Calu3 (cell line): ENCODE measurements around the gene CACHD1. TPM values are rescaled to one million over a fixed set of nuclear protein-coding genes. Genes with fewer than 3 reads are reported as not detected.

ENCODE experiments used
- BruUV-seq: library from RNA; stranded (reverse); fragments of 400-500 nt; replicated peaks from 2 replicates; lab custom pipeline; 2021; lab: Mats Ljungman, UMichigan
- CTCF ChIA-PET: fragments of 300-600 bp; sonication (Branson Sonifier 250); formaldehyde crosslinking; loops from one replicate; lab custom pipeline; 2022; ENCODE audit warnings: antibody characterized with exemption; lab: Charles Lee
- DNase-seq: peaks from one replicate; pipeline ENCODE4 v3.0.0; 2022
- H3K27ac Mint-ChIP-seq: one replicate; pipeline ENCODE4 v1.8.0; 2022; ENCODE audit warnings: mixed read lengths; ENCODE audit not compliant: unreplicated experiment
- H3K27me3 Mint-ChIP-seq: one replicate; pipeline ENCODE4 v1.8.0; 2022; ENCODE audit warnings: mixed read lengths; ENCODE audit not compliant: unreplicated experiment
- H3K36me3 Mint-ChIP-seq: one replicate; pipeline ENCODE4 v1.8.0; 2022; ENCODE audit warnings: mild to moderate bottlenecking, moderate library complexity, mixed read lengths; ENCODE audit not compliant: insufficient read depth, unreplicated experiment
- H3K4me1 Mint-ChIP-seq: one replicate; pipeline ENCODE4 v1.8.0; 2022; ENCODE audit warnings: mild to moderate bottlenecking, low read depth, mixed read lengths; ENCODE audit not compliant: unreplicated experiment
- H3K4me3 Mint-ChIP-seq: one replicate; pipeline ENCODE4 v1.8.0; 2022; ENCODE audit warnings: mild to moderate bottlenecking, low read depth, moderate library complexity, mixed read lengths; ENCODE audit not compliant: unreplicated experiment
- H3K9me3 Mint-ChIP-seq: one replicate; pipeline ENCODE4 v1.8.0; 2022; ENCODE audit warnings: low read depth, mixed read lengths; ENCODE audit not compliant: unreplicated experiment
- intact Hi-C: fragments of 100-400 bp; cut with micrococcal nuclease; formaldehyde crosslinking; loops from one replicate; pipeline ENCODE4 v1.10.0; 2022; ENCODE audit not compliant: unreplicated experiment
- total RNA-seq: library from RNA; stranded (reverse); gene quantifications from 2 replicates; pipeline ENCODE4 v1.2.3, GENCODE V29; 2022
- TF ChIP-seq, protein P1 (sequence below): fragments of 200-600 bp; IDR thresholded peaks from one replicate; pipeline ENCODE4 v1.8.0; 2022; ENCODE audit warnings: antibody characterized with exemption; ENCODE audit not compliant: unreplicated experiment

CACHD1 gene
- total RNA-seq, 1 experiment from 2014 or later, result 3.5 TPM

DNA sequence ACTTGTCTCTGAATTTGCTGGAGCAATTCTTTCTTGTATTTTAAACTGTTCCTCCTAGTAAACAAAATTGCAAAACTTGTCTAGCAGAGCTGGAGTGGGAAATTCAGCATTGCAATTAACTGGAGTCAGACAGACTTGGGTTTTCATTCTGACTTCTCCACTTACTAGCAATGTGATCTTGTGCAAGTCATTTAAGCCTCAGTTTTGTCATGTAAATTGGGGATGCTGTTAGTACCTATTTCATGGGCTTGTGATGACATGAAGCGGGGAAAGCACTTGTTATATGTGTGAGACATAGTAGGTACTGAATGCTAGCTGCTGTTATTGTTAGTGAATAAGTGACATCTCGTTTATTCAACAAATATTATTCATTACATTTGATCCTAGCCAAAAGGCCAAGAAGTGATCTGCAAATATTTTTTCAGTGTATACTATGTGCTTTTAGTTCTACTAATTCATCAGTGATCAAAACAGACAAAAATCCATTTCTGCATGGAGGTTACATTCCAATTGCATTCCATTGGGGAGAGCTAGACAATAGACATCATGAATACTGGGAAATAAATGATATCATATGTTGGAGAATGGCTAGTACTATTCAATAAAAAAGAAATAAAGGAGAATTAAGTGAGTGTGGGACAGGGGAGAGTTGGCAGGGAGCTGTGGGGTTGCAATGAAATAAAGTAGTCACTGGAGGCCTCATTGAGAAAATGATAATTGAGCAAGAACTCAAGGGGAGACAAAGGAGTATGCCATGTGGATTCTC is 47.1 kb downstream of the CACHD1 start:
- Mint-ChIP-seq H3K9me3 (no peaks in the 10 kb centered on the region), H3K4me1 (peaks cover 8% of the 10 kb centered on the region), H3K27ac (no peak overlapping the region), H3K36me3 (no peaks in the 10 kb centered on the region), H3K4me3 (no peak overlapping the region), H3K27me3 (no peaks in the 10 kb centered on the region)
- TF ChIP-seq, protein P1, sequence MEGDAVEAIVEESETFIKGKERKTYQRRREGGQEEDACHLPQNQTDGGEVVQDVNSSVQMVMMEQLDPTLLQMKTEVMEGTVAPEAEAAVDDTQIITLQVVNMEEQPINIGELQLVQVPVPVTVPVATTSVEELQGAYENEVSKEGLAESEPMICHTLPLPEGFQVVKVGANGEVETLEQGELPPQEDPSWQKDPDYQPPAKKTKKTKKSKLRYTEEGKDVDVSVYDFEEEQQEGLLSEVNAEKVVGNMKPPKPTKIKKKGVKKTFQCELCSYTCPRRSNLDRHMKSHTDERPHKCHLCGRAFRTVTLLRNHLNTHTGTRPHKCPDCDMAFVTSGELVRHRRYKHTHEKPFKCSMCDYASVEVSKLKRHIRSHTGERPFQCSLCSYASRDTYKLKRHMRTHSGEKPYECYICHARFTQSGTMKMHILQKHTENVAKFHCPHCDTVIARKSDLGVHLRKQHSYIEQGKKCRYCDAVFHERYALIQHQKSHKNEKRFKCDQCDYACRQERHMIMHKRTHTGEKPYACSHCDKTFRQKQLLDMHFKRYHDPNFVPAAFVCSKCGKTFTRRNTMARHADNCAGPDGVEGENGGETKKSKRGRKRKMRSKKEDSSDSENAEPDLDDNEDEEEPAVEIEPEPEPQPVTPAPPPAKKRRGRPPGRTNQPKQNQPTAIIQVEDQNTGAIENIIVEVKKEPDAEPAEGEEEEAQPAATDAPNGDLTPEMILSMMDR, result no peak
- no peak for DNase-seq
- BruUV-seq, result no TSS peak
- intact Hi-C loops, result no loop called here
- CTCF ChIA-PET, result interaction anchor here (0.6 to 1.7 kb wide), 4 partner anchors 15 to 43 kb away, joined by 3 to 7 read pairs (median 3); no protein-coding TSS in a partner anchor

DNA sequence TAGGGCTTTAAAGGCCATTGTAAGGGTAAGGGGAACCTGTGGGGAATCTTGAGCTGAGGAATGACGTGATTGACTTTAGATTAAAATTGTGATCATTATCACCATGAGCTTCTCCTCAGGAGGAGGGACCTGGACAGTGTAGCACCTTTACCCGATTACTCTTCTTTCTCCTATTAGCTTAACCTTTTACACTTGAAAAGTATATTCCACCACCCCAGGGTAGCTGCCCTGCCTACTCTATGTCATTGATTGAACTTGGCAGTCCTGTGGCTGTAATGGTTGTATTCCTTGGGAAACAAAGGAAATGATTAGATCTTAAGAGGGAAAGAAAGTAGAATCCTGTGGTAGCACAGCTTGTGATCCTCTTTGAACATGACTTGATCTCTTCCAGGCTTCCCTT is 47.7 kb downstream of the CACHD1 start:
- no peak overlapping the region for H3K4me3 Mint-ChIP-seq
- H3K27me3 Mint-ChIP-seq, result no peaks in the 10 kb centered on the region
- H3K27ac Mint-ChIP-seq, result no peak overlapping the region
- no TSS peak for BruUV-seq
- TF ChIP-seq, protein P1, result no peak
- no peaks in the 10 kb centered on the region for H3K36me3 Mint-ChIP-seq
- intact Hi-C loops, result no loop called here
- no peaks in the 10 kb centered on the region for H3K9me3 Mint-ChIP-seq
- DNase-seq, result no peak
- peaks cover 8% of the 10 kb centered on the region for H3K4me1 Mint-ChIP-seq
- CTCF ChIA-PET, result interaction anchor here (0.6 to 1.7 kb wide), 4 partner anchors 14 to 196 kb away, joined by 3 to 4 read pairs (median 3); no protein-coding TSS in a partner anchor

DNA sequence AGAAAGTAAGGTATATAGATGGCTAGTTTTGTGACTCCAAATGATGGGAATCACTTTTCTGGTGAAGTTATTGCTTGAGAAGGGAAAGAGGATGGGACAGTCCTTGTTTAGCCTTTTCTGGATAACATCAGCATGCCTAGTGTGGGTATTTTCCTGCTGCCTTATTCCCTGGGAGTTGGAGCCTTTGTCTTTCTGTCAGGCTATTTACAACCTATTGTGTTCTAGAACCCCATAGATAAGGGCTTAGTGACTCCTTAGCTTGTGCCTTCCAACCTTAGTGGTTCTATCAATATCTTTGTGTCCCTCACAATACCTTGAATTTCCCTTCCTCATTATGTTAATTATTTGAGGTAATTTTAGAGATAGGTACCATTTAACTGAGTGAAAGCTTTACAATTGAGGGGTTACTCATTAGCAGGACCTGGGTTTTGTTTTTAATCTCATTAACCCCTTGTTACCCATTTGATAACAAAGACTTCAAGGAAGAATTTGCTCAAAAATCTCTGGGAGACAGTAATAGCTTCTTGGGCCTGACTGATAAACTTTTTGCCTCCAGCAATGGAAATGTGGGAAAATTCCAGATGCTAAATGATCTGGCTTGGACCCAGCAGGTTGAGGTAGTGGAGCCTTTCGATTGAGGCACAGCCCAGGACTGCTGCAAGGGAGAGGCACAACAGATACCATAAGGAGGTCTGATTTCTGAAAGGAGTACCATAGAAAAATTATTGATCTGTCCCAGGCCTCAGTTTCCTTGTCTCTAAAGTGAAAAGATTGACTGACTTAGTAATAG is 49.0 kb downstream of the CACHD1 start:
- BruUV-seq, result no TSS peak
- no peak overlapping the region for H3K27ac Mint-ChIP-seq
- no peaks in the 10 kb centered on the region for H3K9me3 Mint-ChIP-seq
- TF ChIP-seq, protein P1, result no peak
- H3K4me3 Mint-ChIP-seq, result no peak overlapping the region
- H3K36me3 Mint-ChIP-seq, result no peaks in the 10 kb centered on the region
- H3K27me3 Mint-ChIP-seq, result no peaks in the 10 kb centered on the region
- no peak for DNase-seq
- intact Hi-C loops, result no loop called here
- H3K4me1 Mint-ChIP-seq, result peaks cover 8% of the 10 kb centered on the region
- CTCF ChIA-PET, result no interaction called here

GRCh38 chr1:64519901-64520300 is 50.0 kb downstream of the CACHD1 start:
- TF ChIP-seq, protein P1, result no peak
- DNase-seq, result no peak
- intact Hi-C loops, result no loop called here
- Mint-ChIP-seq H3K9me3 (no peaks in the 10 kb centered on the region), H3K4me3 (no peak overlapping the region), H3K4me1 (peaks cover 8% of the 10 kb centered on the region), H3K27ac (no peak overlapping the region), H3K27me3 (no peaks in the 10 kb centered on the region), H3K36me3 (no peaks in the 10 kb centered on the region)
- CTCF ChIA-PET, result no interaction called here
- no TSS peak for BruUV-seq
